ENCODE data around the gene ALG9. TPM values are rescaled to one million over a fixed set of nuclear protein-coding genes. Genes with fewer than 3 reads are reported as not detected.
A peak's percentile ranks its signal among the peaks of the same experiment; 100 is the strongest.

The ALG9 gene
- total RNA-seq, 1 donor from 2014 or later: 21.4 TPM

GRCh38 chr11:111879637-111879960 lies 8.2 kb upstream of the ALG9 start:
- DNase-seq (ENCODE audit: low read depth in 2 of 2): no peak

- peak; percentile 98 to 99 for DNase-seq (ENCODE audit: low read depth in 2 of 2)
Measured at GRCh38 chr11:111878849-111879636, 7.7 kb upstream of the ALG9 start, which contains the start of the genes CFAP68 and FDXACB1. CFAP68 (plus strand) TSS chr11:111879541; CDS start chr11:111879561, 20 bp downstream. FDXACB1 (minus strand) TSS chr11:111879165; CDS start chr11:111879132, 33 bp downstream.

GRCh38 chr11:111878385-111878848 lies 7.0 kb upstream of the ALG9 start:
- peak in 1 of 2 donors; percentile 18 for DNase-seq (ENCODE audit: low read depth in 2 of 2)

- peak in 1 of 2 donors; percentile 20 for DNase-seq (ENCODE audit: low read depth in 2 of 2)
Measured at GRCh38 chr11:111871693-111872161, 346 bp upstream of the ALG9 start.

GRCh38 chr11:111870522-111870885 lies 877 bp downstream of the ALG9 start:
- DNase-seq (ENCODE audit: low read depth in 2 of 2): no peak

GRCh38 chr11:111870113-111870512 lies 1.3 kb downstream of the ALG9 start:
- no peak for DNase-seq (ENCODE audit: low read depth in 2 of 2)

GRCh38 chr11:111860257-111860656 lies 11.1 kb downstream of the ALG9 start:
- no peak for DNase-seq (ENCODE audit: low read depth in 2 of 2)

- no peak for DNase-seq (ENCODE audit: low read depth in 2 of 2)
Measured at GRCh38 chr11:111855506-111855905, 15.9 kb downstream of the ALG9 start.

GRCh38 chr11:111852103-111852502 lies 19.3 kb downstream of the ALG9 start:
- no peak for DNase-seq (ENCODE audit: low read depth in 2 of 2)

GRCh38 chr11:111851636-111852035 lies 19.7 kb downstream of the ALG9 start:
- DNase-seq (ENCODE audit: low read depth in 2 of 2): peak; percentile 26 to 35

GRCh38 chr11:111851067-111851466 lies 20.3 kb downstream of the ALG9 start:
- no peak for DNase-seq (ENCODE audit: low read depth in 2 of 2)

- no peak for DNase-seq (ENCODE audit: low read depth in 2 of 2)
Measured at GRCh38 chr11:111849631-111850030, 21.8 kb downstream of the ALG9 start.

GRCh38 chr11:111846636-111847035 lies 24.7 kb downstream of the ALG9 start:
- peak; percentile 0 to 80 for DNase-seq (ENCODE audit: low read depth in 2 of 2)

- DNase-seq (ENCODE audit: low read depth in 2 of 2): peak; percentile 21 to 41
Measured at GRCh38 chr11:111846063-111846462, 25.3 kb downstream of the ALG9 start.

- peak; percentile 19 to 21 for DNase-seq (ENCODE audit: low read depth in 2 of 2)
Measured at GRCh38 chr11:111845276-111846028, 25.9 kb downstream of the ALG9 start.

- DNase-seq (ENCODE audit: low read depth in 2 of 2): no peak
Measured at GRCh38 chr11:111843661-111844060, 27.7 kb downstream of the ALG9 start.

- DNase-seq (ENCODE audit: low read depth in 2 of 2): peak; percentile 86 to 91
Measured at GRCh38 chr11:111841370-111842053, 29.9 kb downstream of the ALG9 start.

GRCh38 chr11:111840143-111840542 lies 31.2 kb downstream of the ALG9 start:
- no peak for DNase-seq (ENCODE audit: low read depth in 2 of 2)

- no peak for DNase-seq (ENCODE audit: low read depth in 2 of 2)
Measured at GRCh38 chr11:111838054-111838453, 33.3 kb downstream of the ALG9 start.

GRCh38 chr11:111837366-111837891 lies 34.0 kb downstream of the ALG9 start:
- no peak for DNase-seq (ENCODE audit: low read depth in 2 of 2)

GRCh38 chr11:111836721-111837120 lies 34.7 kb downstream of the ALG9 start:
- DNase-seq (ENCODE audit: low read depth in 2 of 2): peak in 1 of 2 donors; percentile 28

GRCh38 chr11:111836162-111836561 lies 35.2 kb downstream of the ALG9 start:
- no peak for DNase-seq (ENCODE audit: low read depth in 2 of 2)

Data from lung microvascular endothelial cell (primary cell).